Stimulated activated naive B cell treated with anti-CD40 and anti-IgM and Interleukin-4, amounts not matched to agents 10 μg/mL and 1 μg/mL and 100 μg/mL, for 72 hours (primary cell): ENCODE results near the gene CHRD.

Experiments used
- ATAC-seq, 2 donors: fragments of 150-1000 bp; cut with Tn5 transposase; replicated peaks; 2 replicates each; pipeline ENCODE4 v1.10.0; 2021; ENCODE audit warnings: moderate library complexity in 1 of 2
- DNase-seq: peaks from one replicate; pipeline ENCODE4 v3.0.0; 2021
- H3K27ac Mint-ChIP-seq: one replicate; pipeline ENCODE4 v1.8.0; 2022; ENCODE audit warnings: mild to moderate bottlenecking, mixed read lengths
- H3K27me3 Mint-ChIP-seq, 2 donors: one replicate each; pipeline ENCODE4 v1.8.0; 2022; ENCODE audit warnings: mixed read lengths in 2 of 2
- H3K36me3 Mint-ChIP-seq, 2 donors: one replicate each; pipeline ENCODE4 v1.8.0; 2022; ENCODE audit warnings: mixed read lengths in 2 of 2, mild to moderate bottlenecking in 1 of 2
- H3K4me1 Mint-ChIP-seq, 2 donors: one replicate each; pipeline ENCODE4 v1.8.0; 2022; ENCODE audit warnings: mixed read lengths in 2 of 2, mild to moderate bottlenecking in 1 of 2
- H3K4me3 Mint-ChIP-seq, 2 donors: one replicate each; pipeline ENCODE4 v1.8.0; 2022; ENCODE audit warnings: mild to moderate bottlenecking in 2 of 2, mixed read lengths in 2 of 2, moderate library complexity in 1 of 2
- H3K9me3 Mint-ChIP-seq, 2 donors: one replicate each; pipeline ENCODE4 v1.8.0; 2022; ENCODE audit warnings: mixed read lengths in 2 of 2, mild to moderate bottlenecking in 1 of 2

CHRD gene

DNA sequence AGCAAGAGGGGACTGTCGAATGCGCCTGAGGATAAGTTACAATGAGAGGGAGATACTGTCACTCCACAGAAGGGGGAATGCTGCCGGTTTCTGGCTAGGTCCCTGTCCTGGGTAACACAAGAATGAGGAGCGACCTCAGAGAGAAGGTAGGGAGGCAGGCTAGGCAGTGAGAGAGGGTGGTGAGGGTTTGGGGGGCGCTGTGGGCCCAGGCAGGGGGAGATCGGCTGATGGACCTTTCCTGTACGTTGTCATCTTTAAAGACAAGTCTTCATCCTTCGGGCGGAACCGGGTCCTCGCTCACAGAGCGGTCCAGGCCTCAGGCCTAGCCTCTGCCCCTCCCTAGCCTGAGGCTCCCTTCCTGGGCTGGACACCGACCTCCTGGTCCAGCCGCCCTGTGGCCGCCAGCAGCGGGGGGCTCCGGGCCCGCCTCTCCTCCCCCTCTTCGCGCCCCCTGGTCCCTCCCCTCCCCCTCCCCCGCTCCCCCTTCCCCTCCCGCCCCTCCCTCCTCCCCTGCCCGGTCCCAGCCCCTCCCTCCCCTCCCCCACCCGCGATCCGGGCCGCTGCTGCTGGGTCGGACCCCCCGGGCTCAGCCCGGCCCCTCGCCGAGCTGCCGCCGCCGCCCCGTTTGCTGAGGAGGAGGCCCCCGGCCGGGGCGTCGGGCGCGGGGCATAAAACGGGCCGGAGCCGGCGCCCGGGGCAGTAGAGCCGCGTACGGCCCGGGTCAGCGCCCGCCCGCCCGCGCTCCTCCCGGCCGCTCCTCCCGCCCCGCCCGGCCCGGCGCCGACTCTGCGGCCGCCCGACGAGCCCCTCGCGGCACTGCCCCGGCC is at the start of gene CHRD:
Gene CHRD, plus strand, starts transcription at position 697 of the 827 bp plus-strand sequence. CDS start 265 bp downstream, outside the sequence.
- H3K4me3 Mint-ChIP-seq = peak within 1 kb of the TSS; percentile 70 to 74
- H3K27ac Mint-ChIP-seq = no peak within 1 kb of the TSS
- ATAC-seq (peak in 1 of 2 donors; percentile 3), DNase-seq (no peak)
- peaks cover 67 to 86% of the 10 kb centered on the region in 2 donors for H3K27me3 Mint-ChIP-seq
- peaks cover 13 to 19% of the 10 kb centered on the region in 2 donors for H3K4me1 Mint-ChIP-seq
- no peaks in the 10 kb centered on the region for H3K9me3 Mint-ChIP-seq
- H3K36me3 Mint-ChIP-seq = no peaks in the 10 kb centered on the region

DNA sequence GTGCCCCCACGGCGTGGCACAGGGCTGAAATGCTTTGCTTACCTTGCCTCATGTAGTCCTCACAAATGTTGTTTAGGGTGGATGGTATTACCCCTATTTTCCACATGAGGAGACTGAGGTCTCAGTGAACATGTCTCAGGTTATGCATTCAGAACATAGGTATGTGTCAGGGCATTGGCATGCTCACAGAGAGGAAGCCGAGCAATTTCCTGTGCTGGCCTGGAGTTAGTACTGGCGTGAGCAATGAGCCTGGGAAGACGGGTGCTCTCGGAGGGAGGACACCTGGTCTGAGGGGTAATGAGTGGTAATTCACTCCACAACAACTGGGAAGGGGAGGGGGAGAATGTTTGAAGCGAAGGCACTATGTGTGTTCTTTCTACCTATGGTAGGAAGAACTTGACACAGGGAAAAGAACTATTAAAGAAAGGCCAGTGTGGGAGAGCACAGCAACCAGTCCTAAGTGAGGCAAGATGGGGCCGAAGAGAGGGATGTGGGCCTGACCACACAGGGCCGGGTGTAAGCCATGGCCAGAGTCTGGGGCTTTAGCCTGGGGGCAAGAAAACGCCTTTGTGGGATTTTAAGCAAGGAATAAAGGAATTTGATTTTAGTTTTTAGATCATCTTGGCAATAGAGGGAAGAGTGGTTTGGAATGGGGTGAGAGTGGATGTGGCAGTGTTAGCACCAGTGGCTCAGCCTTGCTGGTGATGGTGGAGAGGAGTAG is 47.3 kb upstream of the CHRD start:
- peaks cover 55 to 64% of the 10 kb centered on the region in 2 donors for H3K36me3 Mint-ChIP-seq
- DNase-seq = no peak

DNA sequence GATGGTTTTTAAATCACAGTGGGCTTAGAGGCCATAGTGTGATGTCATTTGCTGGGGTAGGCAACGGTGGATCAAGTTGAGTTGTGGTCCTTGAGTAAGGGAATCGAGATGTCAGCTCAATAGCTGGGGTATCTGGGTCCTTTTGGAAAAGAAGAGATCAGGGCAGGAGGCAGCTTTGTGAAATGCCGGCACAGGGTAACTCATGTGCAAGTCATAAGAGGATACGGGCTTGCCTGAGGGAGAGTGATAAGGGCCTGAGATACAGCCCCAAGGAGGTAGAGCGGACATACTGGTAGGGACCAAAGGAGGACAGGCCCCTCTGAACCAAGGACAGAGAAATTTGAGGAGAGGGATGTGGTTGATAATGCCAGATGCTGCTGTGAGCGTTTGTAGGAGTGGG is 46.7 kb upstream of the CHRD start:
- Mint-ChIP-seq H3K27me3 (no peaks in the 10 kb centered on the region), H3K36me3 (peaks cover 54 to 64% of the 10 kb centered on the region in 2 donors), H3K9me3 (no peaks in the 10 kb centered on the region), H3K4me1 (peaks cover 34 to 68% of the 10 kb centered on the region in 2 donors), H3K4me3 (no peak overlapping the region), H3K27ac (peak overlapping the region; percentile 77)
- ATAC-seq (no peak), DNase-seq (no peak)

More for the DNA sequence above, 47.3 kb upstream of the CHRD start:
- no peaks in the 10 kb centered on the region for H3K9me3 Mint-ChIP-seq
- ATAC-seq = no peak
- H3K27ac Mint-ChIP-seq = peak overlapping the region; percentile 77
- H3K27me3 Mint-ChIP-seq = no peaks in the 10 kb centered on the region
- H3K4me1 Mint-ChIP-seq = peaks cover 28 to 67% of the 10 kb centered on the region in 2 donors
- no peak overlapping the region for H3K4me3 Mint-ChIP-seq

DNA sequence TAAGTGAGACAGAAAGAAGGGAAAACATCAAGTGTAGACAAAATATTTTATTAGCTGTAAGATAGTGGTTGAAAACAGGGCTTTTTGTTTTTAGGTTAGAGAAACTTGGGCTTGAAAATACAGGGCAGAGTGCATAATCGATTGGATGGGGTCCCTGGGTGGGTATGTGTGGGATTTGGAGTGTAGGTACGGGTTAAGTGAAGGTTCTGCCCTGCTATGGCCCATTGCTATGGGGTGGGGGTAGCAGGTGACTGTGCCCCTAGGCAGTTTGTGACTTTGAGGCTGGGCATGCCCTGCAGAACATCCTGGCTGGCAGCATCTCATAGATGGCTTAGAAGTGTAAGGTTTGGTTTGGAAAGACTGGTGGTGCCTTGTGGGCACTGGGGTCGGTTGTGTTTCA is 46.2 kb upstream of the CHRD start:
- no peak overlapping the region for H3K4me3 Mint-ChIP-seq
- H3K4me1 Mint-ChIP-seq = peaks cover 31 to 69% of the 10 kb centered on the region in 2 donors
- DNase-seq = no peak

DNA sequence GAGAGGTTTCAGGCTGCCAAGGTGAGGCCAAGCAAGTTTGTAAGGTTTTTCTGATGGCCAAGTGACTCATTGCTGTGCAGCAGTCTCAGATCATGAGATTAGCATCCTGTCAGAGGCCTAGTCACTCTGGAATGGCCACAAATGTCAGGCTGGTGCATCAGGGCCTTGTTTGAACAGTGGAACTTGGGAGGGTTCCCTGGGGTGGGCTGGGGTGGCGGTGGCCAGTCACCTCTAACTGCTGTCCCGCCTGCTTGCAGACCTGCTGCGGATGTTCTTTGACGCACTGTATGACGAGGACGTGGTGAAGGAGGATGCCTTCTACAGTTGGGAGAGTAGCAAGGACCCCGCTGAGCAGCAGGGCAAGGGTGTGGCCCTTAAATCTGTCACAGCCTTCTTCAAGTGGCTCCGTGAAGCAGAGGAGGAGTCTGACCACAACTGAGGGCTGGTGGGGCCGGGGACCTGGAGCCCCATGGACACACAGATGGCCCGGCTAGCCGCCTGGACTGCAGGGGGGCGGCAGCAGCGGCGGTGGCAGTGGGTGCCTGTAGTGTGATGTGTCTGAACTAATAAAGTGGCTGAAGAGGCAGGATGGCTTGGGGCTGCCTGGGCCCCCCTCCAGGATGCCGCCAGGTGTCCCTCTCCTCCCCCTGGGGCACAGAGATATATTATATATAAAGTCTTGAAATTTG is 45.2 kb upstream of the CHRD start:
- H3K4me3 Mint-ChIP-seq = peak overlapping the region; percentile 21 to 31
- peak overlapping the region; percentile 77 for H3K27ac Mint-ChIP-seq
- ATAC-seq = peak in 1 of 2 donors; percentile 20
- H3K9me3 Mint-ChIP-seq = no peaks in the 10 kb centered on the region
- DNase-seq = no peak
- peaks cover 44 to 56% of the 10 kb centered on the region in 2 donors for H3K36me3 Mint-ChIP-seq
- no peaks in the 10 kb centered on the region for H3K27me3 Mint-ChIP-seq
- H3K4me1 Mint-ChIP-seq = peaks cover 35 to 65% of the 10 kb centered on the region in 2 donors

More for the DNA sequence above, 46.2 kb upstream of the CHRD start:
- Mint-ChIP-seq H3K27me3 (no peaks in the 10 kb centered on the region), H3K9me3 (no peaks in the 10 kb centered on the region), H3K27ac (peak overlapping the region; percentile 77), H3K36me3 (peaks cover 49 to 60% of the 10 kb centered on the region in 2 donors)
- ATAC-seq = no peak

DNA sequence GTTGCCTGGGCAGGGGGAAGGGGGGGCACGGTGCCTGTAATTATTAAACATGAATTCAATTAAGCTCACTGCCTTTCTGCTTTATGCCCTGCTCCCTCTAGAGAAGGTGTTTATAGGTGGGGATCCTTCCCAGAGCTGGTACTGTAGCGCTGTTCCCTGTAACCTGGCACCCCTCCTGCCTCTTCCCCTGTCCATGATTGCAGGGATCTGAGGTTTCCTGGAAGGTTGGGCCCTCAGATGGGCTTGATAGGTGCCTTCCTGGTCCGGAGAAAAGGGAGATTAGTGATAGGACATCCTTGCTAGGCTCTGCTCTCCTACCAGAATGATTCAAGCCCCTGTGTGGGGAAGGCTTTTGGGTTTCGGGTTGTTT is 44.6 kb upstream of the CHRD start:
- Mint-ChIP-seq H3K27me3 (no peaks in the 10 kb centered on the region), H3K27ac (peak overlapping the region; percentile 85), H3K9me3 (no peaks in the 10 kb centered on the region), H3K36me3 (peaks cover 41 to 52% of the 10 kb centered on the region in 2 donors), H3K4me3 (peak overlapping the region; percentile 91 to 95), H3K4me1 (peaks cover 35 to 62% of the 10 kb centered on the region in 2 donors)
- no peak for DNase-seq
- peak in 1 of 2 donors; percentile 2 for ATAC-seq

DNA sequence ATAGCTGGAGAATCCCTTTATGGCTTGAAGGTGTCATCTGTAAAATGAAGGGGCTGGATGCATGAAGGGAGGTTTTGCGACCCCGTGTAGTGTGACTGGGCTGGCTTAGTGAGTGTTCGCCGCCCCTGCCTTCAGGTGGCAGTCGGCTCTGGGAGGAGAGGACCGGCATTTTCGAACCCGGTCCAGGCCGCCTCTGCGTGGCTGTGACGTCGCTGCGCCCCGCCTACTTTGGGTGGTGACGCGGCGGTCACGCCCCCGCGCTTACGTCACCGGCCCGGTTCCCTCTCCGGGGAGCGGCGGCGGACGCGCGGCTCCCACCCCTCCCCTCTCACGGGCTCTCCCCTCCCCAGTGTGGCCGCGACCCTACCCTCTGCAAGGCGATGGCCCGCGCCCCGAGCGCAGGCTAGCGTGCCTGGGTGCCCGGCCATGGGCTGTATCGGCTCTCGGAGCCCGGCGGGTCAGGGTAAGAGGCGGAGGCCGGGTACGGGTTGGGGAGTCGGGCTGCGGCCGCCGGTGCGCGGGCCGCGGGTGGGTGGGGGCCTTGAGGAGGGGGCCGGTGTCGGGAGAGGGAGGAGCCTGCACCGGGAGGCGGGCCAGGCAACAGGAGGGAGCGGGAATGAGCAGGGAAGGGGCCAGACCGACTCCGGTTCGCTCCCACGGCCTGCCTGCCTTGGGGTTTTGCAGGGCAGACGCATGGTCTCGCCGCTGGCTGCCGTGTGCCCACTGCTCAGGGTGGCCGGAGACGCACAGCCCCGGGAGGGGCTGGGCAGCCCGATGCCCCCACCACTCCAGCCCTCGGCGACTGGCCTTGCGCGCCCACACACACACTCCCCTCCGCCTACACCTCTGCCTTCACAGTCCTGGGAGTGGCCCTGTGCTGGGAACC is 44.0 kb upstream of the CHRD start:
- no peaks in the 10 kb centered on the region for H3K27me3 Mint-ChIP-seq
- H3K4me3 Mint-ChIP-seq = peak overlapping the region; percentile 91 to 95
- DNase-seq (peak; percentile 77), ATAC-seq (peak; percentile 69 to 81)
- H3K27ac Mint-ChIP-seq = peak overlapping the region; percentile 94
- peaks cover 39 to 62% of the 10 kb centered on the region in 2 donors for H3K4me1 Mint-ChIP-seq
- H3K9me3 Mint-ChIP-seq = no peaks in the 10 kb centered on the region
- H3K36me3 Mint-ChIP-seq = peaks cover 42 to 56% of the 10 kb centered on the region in 2 donors

DNA sequence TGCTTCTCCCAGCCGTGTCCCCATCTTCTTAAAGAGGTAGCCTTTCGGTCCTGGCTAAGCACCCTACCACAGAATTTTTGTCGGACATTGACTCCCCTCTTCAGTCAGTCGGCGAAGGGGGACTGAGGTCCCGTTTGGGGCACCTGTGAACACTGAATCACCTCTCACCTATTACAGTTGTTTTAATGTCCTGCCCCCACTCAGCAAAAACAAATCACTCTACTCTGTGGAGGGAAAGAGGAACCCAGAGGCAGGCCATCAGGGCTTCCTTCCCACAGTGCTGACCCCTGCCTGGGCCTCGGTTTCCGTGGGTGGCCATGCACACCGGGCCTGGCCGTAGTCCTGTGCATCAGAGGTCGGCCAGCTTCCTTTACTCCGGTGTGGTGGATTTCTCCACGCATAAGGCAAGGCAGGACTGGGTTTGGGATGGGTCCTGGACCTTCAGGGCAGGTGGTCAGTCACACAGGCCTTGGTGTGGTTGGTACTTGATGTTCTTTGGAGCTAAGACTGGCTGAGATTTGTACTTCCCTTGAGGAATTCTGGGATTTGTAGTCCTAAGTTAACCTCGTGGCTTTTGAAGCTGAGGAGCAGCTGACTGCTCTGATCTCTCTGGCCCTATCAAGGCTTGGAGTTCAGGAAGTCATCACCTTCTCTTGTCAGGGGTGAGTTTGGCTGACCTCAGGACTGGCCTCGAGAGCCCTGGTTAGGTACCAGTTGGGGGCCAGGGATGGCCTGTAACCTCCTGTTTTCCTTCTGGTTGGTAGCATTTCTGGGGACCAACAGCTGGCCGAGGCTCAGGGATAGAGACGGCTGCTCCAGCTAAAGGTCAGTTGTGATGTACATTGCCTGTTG is 43.1 kb upstream of the CHRD start:
- DNase-seq = no peak
- peaks cover 40 to 62% of the 10 kb centered on the region in 2 donors for H3K4me1 Mint-ChIP-seq
- H3K27ac Mint-ChIP-seq = peak overlapping the region; percentile 94
- peak; percentile 13 to 26 for ATAC-seq
- no peaks in the 10 kb centered on the region for H3K9me3 Mint-ChIP-seq
- no peaks in the 10 kb centered on the region for H3K27me3 Mint-ChIP-seq
- H3K4me3 Mint-ChIP-seq = peak overlapping the region; percentile 91 to 95
- peaks cover 37 to 54% of the 10 kb centered on the region in 2 donors for H3K36me3 Mint-ChIP-seq

DNA sequence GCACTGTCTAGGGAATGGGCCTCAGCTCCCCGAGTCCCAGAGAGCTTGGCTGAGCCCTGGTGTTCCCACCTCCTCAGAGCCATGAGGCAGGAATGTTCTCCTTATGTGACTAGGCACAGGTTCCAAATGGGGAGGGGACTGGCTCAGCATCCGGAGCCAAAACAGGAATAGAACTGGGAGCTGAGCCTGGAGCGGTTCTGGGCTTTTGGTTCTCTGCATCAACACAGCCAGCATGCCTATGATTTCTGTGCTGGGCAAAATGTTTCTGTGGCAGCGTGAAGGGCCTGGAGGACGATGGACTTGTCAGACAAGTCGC is 42.5 kb upstream of the CHRD start, which contains the start of gene FAM131A:
Gene FAM131A, plus strand, starts transcription at position 202 of the 316 bp plus-strand sequence. Its CDS starts 31 bp downstream, at position 233.
- peak within 1 kb of the TSS; percentile 94 for H3K27ac Mint-ChIP-seq
- ATAC-seq = no peak
- no peak for DNase-seq
- no peaks in the 10 kb centered on the region for H3K9me3 Mint-ChIP-seq
- no peaks in the 10 kb centered on the region for H3K27me3 Mint-ChIP-seq
- peaks cover 40 to 60% of the 10 kb centered on the region in 2 donors for H3K4me1 Mint-ChIP-seq
- peak within 1 kb of the TSS; percentile 91 to 95 for H3K4me3 Mint-ChIP-seq
- peaks cover 34 to 50% of the 10 kb centered on the region in 2 donors for H3K36me3 Mint-ChIP-seq

DNA sequence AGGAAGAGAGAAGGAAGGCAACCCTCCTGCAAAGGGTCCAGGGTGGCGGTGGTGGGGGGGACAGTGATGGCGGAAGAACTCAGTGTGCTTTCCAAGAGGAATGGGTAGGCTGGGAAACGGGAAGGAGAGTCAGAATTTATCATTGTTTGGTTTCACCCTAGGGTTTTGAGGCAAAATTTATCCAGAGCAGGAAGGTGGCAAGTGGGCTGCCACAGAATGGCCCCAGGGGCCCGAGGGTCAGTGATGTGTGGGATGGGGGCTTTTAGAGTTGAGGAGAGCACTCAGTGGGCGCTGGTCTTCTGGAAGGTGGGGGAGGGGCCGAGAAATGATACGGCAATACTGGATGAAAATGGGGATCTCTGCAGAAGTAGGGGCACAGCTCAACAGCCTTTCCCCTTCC is 41.9 kb upstream of the CHRD start:
- Mint-ChIP-seq H3K4me1 (peaks cover 37 to 54% of the 10 kb centered on the region in 2 donors), H3K27me3 (no peaks in the 10 kb centered on the region), H3K36me3 (peaks cover 32 to 48% of the 10 kb centered on the region in 2 donors), H3K9me3 (no peaks in the 10 kb centered on the region), H3K27ac (no peak overlapping the region), H3K4me3 (peak overlapping the region in 1 of 2 donors; percentile 18)
- DNase-seq (no peak), ATAC-seq (no peak)

DNA sequence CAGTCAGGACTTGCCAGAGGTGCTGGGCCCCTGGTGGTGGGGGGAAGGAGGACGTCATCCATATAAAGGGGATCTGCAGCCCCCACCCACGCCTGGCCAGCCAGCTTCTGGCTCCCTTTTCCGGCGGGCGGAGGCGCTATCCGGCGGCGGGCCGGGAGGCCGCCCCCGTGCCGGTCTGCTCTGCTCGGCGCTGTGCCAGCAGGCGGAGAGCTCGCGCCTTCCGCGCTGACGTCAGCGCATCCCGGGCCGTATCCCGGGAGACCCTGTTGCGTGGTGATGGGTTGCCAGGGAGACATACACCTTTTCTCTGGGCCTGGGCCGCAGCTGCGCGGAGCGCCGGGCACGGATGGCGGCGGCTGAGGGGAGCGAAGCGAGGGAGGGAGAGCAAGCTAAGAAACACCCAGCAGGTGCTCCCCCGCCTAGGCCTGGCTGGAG is 41.3 kb upstream of the CHRD start:
- peak overlapping the region; percentile 75 for H3K27ac Mint-ChIP-seq
- peak overlapping the region in 1 of 2 donors; percentile 36 for H3K4me3 Mint-ChIP-seq
- ATAC-seq (no peak), DNase-seq (no peak)
- peaks cover 31 to 48% of the 10 kb centered on the region in 2 donors for H3K36me3 Mint-ChIP-seq
- H3K4me1 Mint-ChIP-seq = peaks cover 33 to 48% of the 10 kb centered on the region in 2 donors
- H3K9me3 Mint-ChIP-seq = no peaks in the 10 kb centered on the region
- H3K27me3 Mint-ChIP-seq = no peaks in the 10 kb centered on the region

DNA sequence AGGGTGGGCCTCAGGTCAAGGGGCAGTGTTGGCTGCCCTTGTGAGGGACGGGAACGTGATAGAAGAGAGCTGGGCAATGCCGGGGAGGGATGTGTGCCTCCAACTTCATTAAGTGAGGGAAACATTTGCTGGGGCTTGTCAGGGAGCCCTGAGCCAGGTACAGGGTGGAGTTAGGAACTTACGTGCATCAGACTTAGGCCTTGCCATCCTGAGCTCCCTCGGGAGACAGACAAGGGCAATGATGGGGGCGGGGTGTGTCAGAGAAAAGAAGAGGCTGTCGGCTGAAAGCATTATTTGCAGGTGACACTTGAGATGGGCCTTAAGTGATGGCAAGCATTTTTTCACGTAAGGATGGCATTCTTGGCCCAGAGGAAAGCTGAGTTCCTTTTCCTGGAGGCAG is 40.9 kb upstream of the CHRD start:
- no peak for ATAC-seq

More for the DNA sequence above, 40.9 kb upstream of the CHRD start:
- no peaks in the 10 kb centered on the region for H3K27me3 Mint-ChIP-seq
- peaks cover 28 to 44% of the 10 kb centered on the region in 2 donors for H3K36me3 Mint-ChIP-seq
- H3K4me3 Mint-ChIP-seq = peak overlapping the region in 1 of 2 donors; percentile 36
- no peak for DNase-seq
- peak overlapping the region; percentile 75 for H3K27ac Mint-ChIP-seq
- no peaks in the 10 kb centered on the region for H3K9me3 Mint-ChIP-seq
- peaks cover 29 to 43% of the 10 kb centered on the region in 2 donors for H3K4me1 Mint-ChIP-seq
